Pancreas (tissue), 10 donors: ENCODE data around the gene EZH2. TPM values are rescaled to one million over a fixed set of nuclear protein-coding genes. Genes with fewer than 3 reads are reported as not detected.

Source experiments
- ATAC-seq, 4 donors: fragments of 200-7000 bp; cut with Tn5 transposase; one replicate each; pipeline versions ENCODE4 v1.8.0 to v1.9.1; 2020; ENCODE audit warnings: mild to moderate bottlenecking in 4 of 4, moderate library complexity in 4 of 4
- DNase-seq, 6 donors: peaks; one replicate each; pipeline ENCODE4 v3.0.0-alpha.2; 2020
- FAIRE-seq: peaks from 2 replicates; lab custom pipeline; 2012; peaks lifted over from hg19 to GRCh38; lab: Jason Lieb, UNC
- H3K27ac ChIP-seq, 4 donors: fragments of 200-600 bp; sonication (generic); 1 replicate in 3 of 4; 2 replicates in 1 of 4; pipeline versions ENCODE4 v1.5.0 to v1.8.0; 2020
- H3K27me3 ChIP-seq, 4 donors: fragments of 200-600 bp; one replicate each; pipeline ENCODE4 v1.8.0; 2021
- H3K36me3 ChIP-seq, 3 donors: fragments of 200-600 bp; sonication (generic) in 1 of 3; one replicate each; pipeline versions ENCODE4 v1.5.0 to v1.8.0; 2020 to 2021
- H3K4me1 ChIP-seq, 3 donors: fragments of 200-600 bp; one replicate each; pipeline ENCODE4 v1.8.0; 2021
- H3K4me3 ChIP-seq, 4 donors: fragments of 200-600 bp; sonication (generic) in 2 of 4; one replicate each; pipeline versions ENCODE4 v1.5.0 to v1.8.0; 2020 to 2021
- H3K9me3 ChIP-seq, 4 donors: fragments of 200-600 bp; one replicate each; pipeline ENCODE4 v1.8.0; 2021
- CTCF ChIP-seq, 4 donors: fragments of 200-600 bp; sonication (generic) in 3 of 4; IDR thresholded peaks; one replicate each; pipeline versions ENCODE4 v1.5.0 to v1.8.0; 2021; ENCODE audit warnings: antibody characterized with exemption in 4 of 4
- WGBS, 2 donors: extraction: QIAGEN DNeasy Blood & Tissue Kit; methylation state at CpG; one replicate each; pipeline ENCODE4 v1.1.7; 2013; 5-methylcytosine and 5-hydroxymethylcytosine counted together
- intact Hi-C, 3 donors: fragments of 100-400 bp; cut with DNase I; formaldehyde crosslinking; loops; one replicate each; pipeline versions ENCODE4 v1.11.1 to v1.14.2; 2022
- polyA plus RNA-seq, 2 donors: library from polyadenylated mRNA; stranded (reverse); fragments of 200-250 nt; gene quantifications; one replicate each; pipeline ENCODE4 v1.2.3, GENCODE V29; 2013
- total RNA-seq, 6 donors: library from RNA; stranded (reverse); fragmentation: NEBNext Ultra II Directional in 4 of 6; extraction: Animal tissue kit (Norgen Biotek cat#: 25700) in 4 of 6; gene quantifications; one replicate each; pipeline versions ENCODE4 v1.2.1 to v1.2.4, GENCODE V29; 2021 to 2023
- donor health status: healthy with polysubstance abuse.
- donor health status: DM: no; HTN: no; CAD: no; lungs with moderate emphysema.
- donor health status: DM: no; HTN: no; CAD: no.
- donor health status: control.
- donor health status: control.
- donor health status: Bipolar disorder and iron deficiency.
- donor health status: DM: yes; HTN: yes; CAD: no.
- donor health status: DM: no; HTN: no; CAD: no.
- donor health status: DM: no; HTN: no; CAD: no.
- donor health status: DM: yes; HTN: yes; CAD: no.

The EZH2 gene
- total RNA-seq: 1 to 10 TPM; 2.4 to 3.6 (median 3.2) TPM
- 1 to 10 TPM; 3.0 to 4.3 TPM for polyA plus RNA-seq

- H3K27ac ChIP-seq: peak within 1 kb of the TSS; percentile 76 to 93 (median 87)
- H3K36me3 ChIP-seq: no peaks in the 10 kb centered on the region
- no peak for TF ChIP-seq CTCF (IDR thresholded peaks at IDR 0.05)
- H3K27me3 ChIP-seq: no peaks in the 10 kb centered on the region
- WGBS, 2 donors: 0 to 1% methylated on average over 22 to 50 of the region's 50 CpGs
- DNase-seq (no peak), FAIRE-seq (no peak), ATAC-seq (peak in 2 of 4 donors; percentile 7 to 11)
- no peaks in the 10 kb centered on the region for H3K9me3 ChIP-seq
- intact Hi-C loops: no loop called here
- H3K4me3 ChIP-seq: peak within 1 kb of the TSS; percentile 80 to 95 (median 88)
- peaks cover 0 to 4% (median 4%) of the 10 kb centered on the region in 3 donors for H3K4me1 ChIP-seq
These were observed at the start of gene EZH2 for GRCh38 chr7:148884049-148884298. Gene EZH2 (minus strand): TSS chr7:148884291. CDS start chr7:148847298, 36,993 bp downstream.

- FAIRE-seq (no peak), ATAC-seq (no peak), DNase-seq (no peak)
- H3K4me3 ChIP-seq: no peak overlapping the region
- H3K27me3 ChIP-seq: no peaks in the 10 kb centered on the region
- no peak for TF ChIP-seq CTCF (IDR thresholded peaks at IDR 0.05)
- no peaks in the 10 kb centered on the region for H3K4me1 ChIP-seq
- no peak overlapping the region for H3K27ac ChIP-seq
- no peaks in the 10 kb centered on the region for H3K9me3 ChIP-seq
- intact Hi-C loops: no loop called here
- H3K36me3 ChIP-seq: no peaks in the 10 kb centered on the region
- WGBS, 2 donors: 79 to 88% methylated on average over 5 of the region's 5 CpGs
These were observed 47.4 kb upstream of the EZH2 start for GRCh38 chr7:148931470-148931869.

GRCh38 chr7:148930335-148930734 is 46.2 kb upstream of the EZH2 start:
- Histone ChIP-seq H3K27ac (no peak overlapping the region), H3K36me3 (no peaks in the 10 kb centered on the region), H3K9me3 (no peaks in the 10 kb centered on the region), H3K4me1 (no peaks in the 10 kb centered on the region), H3K4me3 (no peak overlapping the region), H3K27me3 (no peaks in the 10 kb centered on the region)
- ATAC-seq: no peak
- DNase-seq: no peak
- WGBS, 2 donors: 82 to 87% methylated on average over 10 of the region's 10 CpGs
- intact Hi-C loops: no loop called here
- no peak for TF ChIP-seq CTCF (IDR thresholded peaks at IDR 0.05)
- no peak for FAIRE-seq

- TF ChIP-seq CTCF (IDR thresholded peaks at IDR 0.05): no peak
- 73 to 75% methylated on average over 6 of the region's 6 CpGs for WGBS, 2 donors
- ATAC-seq: no peak
- H3K4me3 ChIP-seq: no peak overlapping the region
- intact Hi-C loops: no loop called here
- no peaks in the 10 kb centered on the region for H3K9me3 ChIP-seq
- no peak for DNase-seq
- H3K27ac ChIP-seq: no peak overlapping the region
- no peaks in the 10 kb centered on the region for H3K36me3 ChIP-seq
- FAIRE-seq: no peak
- H3K27me3 ChIP-seq: no peaks in the 10 kb centered on the region
- H3K4me1 ChIP-seq: no peaks in the 10 kb centered on the region
These were observed 45.1 kb upstream of the EZH2 start for GRCh38 chr7:148929176-148929575.

- Histone ChIP-seq H3K4me3 (no peak overlapping the region), H3K27ac (no peak overlapping the region), H3K9me3 (no peaks in the 10 kb centered on the region), H3K36me3 (no peaks in the 10 kb centered on the region), H3K4me1 (no peaks in the 10 kb centered on the region), H3K27me3 (no peaks in the 10 kb centered on the region)
- no peak for ATAC-seq
- intact Hi-C loops: no loop called here
- WGBS, 2 donors: 81 to 85% methylated on average over 10 of the region's 10 CpGs
- no peak for TF ChIP-seq CTCF (IDR thresholded peaks at IDR 0.05)
- DNase-seq: no peak
- no peak for FAIRE-seq
These were observed 43.3 kb upstream of the EZH2 start for GRCh38 chr7:148927123-148928045.
